WI38 (cell line): ENCODE data around the gene NKX3-2.

Experiments
- H3K4me3 ChIP-seq: 2 replicates; pipeline ENCODE4 v1.5.1; 2011; ENCODE audit warnings: low read depth, mild to moderate bottlenecking, control low read depth, low read length
- TF ChIP-seq, protein P1 (sequence below): IDR thresholded peaks from 2 replicates; pipeline ENCODE4 v1.5.1; 2012; ENCODE audit warnings: low read depth, mild to moderate bottlenecking, control low read depth, low read length

NKX3-2 gene

DNA sequence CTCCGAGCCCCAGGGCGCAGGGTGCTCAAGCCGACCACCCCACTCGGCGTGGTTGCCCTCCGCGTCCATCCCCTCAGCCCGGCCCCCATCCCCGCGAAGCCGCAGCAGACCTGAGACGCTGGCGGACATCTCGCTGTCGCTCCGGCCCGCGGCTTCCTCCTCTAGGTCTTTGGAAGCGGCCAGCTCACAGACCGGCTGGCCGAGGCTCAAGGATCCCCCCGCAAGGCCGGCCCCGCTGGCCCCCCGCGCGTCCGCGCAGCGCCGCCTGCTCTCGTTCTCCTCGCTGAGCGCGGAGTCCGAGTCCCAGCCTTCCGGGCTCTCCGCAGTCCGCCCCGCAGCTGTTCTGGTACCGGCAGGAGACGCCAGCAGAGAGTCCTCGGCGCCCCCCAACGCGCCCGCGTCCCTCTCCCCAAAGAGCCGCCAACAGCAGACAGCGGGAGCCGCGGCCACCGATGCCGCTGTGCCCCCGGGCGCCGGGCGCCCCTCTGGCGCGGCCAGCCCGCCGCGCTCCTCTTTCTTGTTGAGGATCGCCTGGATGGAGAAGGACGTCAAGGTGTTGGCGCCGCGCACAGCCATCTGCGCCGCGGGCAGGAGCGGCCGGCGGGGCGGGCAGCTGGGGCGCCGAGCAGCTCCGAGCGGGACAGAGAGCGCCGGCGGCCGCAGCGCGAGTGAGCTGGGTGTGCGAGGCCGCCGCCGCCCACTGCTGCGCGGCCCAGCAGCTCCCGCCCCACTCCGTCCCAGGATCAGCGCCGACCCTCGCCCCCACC lies at the start of gene NKX3-2:
Gene NKX3-2 (minus strand): TSS at position 670 of the 767 bp plus-strand sequence. CDS start 94 bp downstream, at position 576.
- TF ChIP-seq, protein P1, sequence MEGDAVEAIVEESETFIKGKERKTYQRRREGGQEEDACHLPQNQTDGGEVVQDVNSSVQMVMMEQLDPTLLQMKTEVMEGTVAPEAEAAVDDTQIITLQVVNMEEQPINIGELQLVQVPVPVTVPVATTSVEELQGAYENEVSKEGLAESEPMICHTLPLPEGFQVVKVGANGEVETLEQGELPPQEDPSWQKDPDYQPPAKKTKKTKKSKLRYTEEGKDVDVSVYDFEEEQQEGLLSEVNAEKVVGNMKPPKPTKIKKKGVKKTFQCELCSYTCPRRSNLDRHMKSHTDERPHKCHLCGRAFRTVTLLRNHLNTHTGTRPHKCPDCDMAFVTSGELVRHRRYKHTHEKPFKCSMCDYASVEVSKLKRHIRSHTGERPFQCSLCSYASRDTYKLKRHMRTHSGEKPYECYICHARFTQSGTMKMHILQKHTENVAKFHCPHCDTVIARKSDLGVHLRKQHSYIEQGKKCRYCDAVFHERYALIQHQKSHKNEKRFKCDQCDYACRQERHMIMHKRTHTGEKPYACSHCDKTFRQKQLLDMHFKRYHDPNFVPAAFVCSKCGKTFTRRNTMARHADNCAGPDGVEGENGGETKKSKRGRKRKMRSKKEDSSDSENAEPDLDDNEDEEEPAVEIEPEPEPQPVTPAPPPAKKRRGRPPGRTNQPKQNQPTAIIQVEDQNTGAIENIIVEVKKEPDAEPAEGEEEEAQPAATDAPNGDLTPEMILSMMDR: no peak
- peak within 1 kb of the TSS; percentile 78 for H3K4me3 ChIP-seq

DNA sequence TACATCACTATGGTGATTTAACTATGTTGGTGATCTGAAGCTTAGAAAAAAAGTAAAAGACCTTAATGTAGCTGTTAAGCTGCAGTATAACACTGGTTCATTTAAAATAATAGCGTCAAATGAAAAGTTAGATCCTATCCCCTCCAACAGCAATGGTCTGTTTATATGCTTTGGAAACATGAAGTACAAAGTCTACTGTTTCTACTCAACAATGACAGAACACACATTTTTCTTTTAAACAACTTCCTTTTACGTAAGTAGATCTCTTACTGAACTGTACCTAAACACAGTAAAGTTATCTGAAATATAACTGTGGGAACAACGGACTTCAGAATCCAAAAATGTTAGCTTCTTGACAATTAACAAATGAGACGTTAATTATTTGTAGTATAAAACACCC lies 47.9 kb upstream of the NKX3-2 start:
- TF ChIP-seq, protein P1: no peak
- H3K4me3 ChIP-seq: no peak overlapping the region

DNA sequence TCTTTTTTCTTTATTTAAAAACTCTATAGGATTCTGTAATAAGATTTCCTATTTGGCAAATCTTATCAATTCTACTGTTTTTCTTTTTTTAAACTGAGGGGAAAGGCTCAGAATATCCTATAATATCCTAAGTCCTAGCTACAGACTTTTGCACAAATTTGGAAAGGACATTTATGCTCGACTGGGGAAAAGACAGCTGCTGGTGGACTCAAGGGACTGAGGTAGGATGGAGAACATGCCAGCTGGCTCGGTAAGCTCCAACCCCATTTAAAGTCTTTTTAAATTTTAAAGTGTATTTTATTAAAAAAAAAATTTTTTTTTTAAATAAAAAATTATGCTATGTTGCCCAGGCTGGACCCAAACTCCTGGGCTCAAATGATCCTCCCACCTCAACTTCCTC lies 46.5 kb upstream of the NKX3-2 start:
- TF ChIP-seq, protein P1: no peak
- H3K4me3 ChIP-seq: no peak overlapping the region

DNA sequence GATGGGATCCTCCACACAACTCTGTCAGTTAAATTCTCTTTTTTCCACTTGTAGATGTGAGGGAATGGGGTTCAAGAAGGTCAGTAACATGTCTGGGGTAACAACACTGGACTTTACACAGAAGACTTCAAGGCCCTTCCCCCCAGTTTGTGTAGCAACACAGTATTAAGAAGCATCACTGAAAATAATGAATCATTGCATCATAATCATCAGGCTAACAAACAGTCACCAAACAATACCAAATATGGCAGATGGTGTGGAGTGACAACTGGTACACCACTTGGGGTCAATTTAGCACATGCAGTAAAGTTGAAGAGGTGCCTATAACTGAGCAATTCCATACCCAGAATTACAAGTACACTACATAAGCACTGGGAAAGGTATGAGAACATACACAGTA lies 44.6 kb upstream of the NKX3-2 start:
- TF ChIP-seq, protein P1: no peak

DNA sequence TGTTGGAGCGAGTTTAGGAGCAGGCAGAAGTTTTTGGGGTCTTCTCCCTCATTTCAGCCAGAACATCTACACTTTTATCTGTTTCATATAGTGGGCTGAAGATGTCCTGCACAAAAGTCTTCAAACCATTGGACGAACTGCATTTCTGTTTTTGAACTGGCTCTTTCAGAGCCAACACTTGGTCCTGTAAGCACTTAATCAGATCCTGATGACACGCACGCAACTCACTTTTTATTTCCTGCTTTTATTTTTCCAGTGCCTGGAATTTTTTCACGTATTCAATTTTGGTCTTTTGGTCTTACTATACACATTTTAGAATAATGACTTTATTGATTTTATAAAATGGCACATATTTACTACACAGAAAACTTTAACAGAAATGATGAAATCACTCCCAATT lies 40.2 kb upstream of the NKX3-2 start:
- TF ChIP-seq, protein P1: no peak
- H3K4me3 ChIP-seq: no peak overlapping the region

More for the DNA sequence above, 44.6 kb upstream of the NKX3-2 start:
- no peak overlapping the region for H3K4me3 ChIP-seq

DNA sequence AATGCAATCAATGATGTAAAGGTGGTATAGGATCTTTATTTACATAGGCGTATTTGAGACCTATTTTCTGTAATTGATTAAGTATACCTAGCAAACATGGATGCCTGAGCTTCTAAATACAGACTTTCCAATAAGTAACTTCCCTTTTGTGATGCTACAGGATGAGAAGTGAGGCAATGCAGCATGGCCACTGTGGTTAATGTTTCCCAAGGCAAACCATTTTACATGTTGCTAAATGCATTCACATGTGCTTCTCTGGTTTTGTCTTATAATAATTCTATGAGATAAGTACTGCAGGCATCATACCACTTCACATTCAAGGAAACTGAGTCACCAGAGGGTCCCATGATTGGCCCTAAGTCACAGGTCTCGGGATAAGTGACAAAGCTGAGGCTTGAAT lies 35.7 kb upstream of the NKX3-2 start:
- H3K4me3 ChIP-seq: no peak overlapping the region
- TF ChIP-seq, protein P1: no peak

DNA sequence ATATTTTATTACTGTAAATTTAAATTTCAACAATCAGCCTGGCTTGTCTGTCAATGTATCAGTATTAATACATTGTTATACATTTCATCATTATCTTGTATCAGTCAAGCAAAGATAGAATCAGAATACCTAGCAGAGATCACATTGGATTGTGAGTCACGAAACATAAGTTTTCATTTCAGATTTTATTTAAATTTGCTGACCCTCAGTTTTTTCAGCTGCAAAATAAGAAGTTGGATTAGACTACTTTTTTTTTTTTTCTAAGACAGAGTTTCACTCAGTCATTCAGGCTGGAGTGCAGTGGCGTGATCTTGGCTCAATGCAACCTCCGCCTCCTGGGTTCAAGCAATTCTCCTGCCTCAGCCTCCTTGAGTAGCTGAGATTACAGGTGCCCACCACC lies 33.4 kb upstream of the NKX3-2 start:
- no peak overlapping the region for H3K4me3 ChIP-seq

More for the DNA sequence above, 33.4 kb upstream of the NKX3-2 start:
- TF ChIP-seq, protein P1: no peak
